ENCODE measurements around the gene XPR1.

DNA sequence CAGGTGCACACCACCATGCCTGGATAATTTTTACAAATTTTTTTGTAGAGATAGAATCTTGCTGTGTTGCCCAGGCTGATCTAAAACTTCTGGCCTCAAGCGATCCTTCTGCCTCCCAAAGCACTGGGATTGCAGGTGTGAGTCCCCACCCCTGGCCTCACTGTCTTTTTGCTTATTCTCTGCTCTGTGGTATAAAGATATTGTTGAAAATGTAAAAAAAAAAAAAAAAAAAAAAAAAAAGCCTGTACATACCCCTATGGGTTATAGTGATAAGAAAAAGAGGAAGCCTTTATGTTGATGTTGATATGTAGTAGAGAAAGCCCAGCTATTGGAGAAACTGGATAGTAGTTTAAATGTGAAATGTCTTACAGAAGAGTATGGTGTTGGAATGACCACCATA, 125.8 kb downstream of the XPR1 start:
- TF ChIP-seq CTCF (IDR thresholded peaks at IDR 0.05) (no peak), POLR2A (IDR thresholded peaks at IDR 0.05) (no peak)
